ENCODE data around the gene ZFYVE21. TPM values are rescaled to one million over a fixed set of nuclear protein-coding genes. Genes with fewer than 3 reads are reported as not detected.
A peak's percentile ranks its signal among the peaks of the same experiment; 100 is the strongest.

The ZFYVE21 gene
- total and polyA plus RNA-seq, 8 donors, result 13.7 to 32.6 (median 17.3) TPM

DNA sequence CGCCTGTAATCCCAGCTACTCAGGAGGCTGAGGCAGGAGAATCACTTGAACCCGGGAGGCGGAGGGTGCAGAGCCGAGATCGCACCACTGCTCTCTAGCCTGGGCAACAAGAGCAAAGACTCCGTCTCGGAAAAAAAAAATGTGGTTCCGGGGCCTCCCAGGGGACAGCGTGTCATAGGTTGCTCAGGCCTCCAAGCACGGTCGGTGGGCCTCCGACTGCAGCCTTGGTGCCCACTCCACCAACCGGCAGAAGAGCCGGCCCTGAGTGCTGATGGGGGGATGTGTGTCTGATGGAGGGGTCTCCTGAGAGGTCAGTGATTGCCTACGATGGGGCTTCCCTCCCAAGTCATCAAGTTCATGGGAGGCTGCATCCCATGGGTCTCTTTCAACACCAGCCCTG, 15.9 kb downstream of the ZFYVE21 start:
- Histone ChIP-seq H3K36me3 (peaks cover 0 to 16% (median 0%) of the 10 kb centered on the region in 3 donors), H3K9me3 (no peaks in the 10 kb centered on the region), H3K27me3 (no peaks in the 10 kb centered on the region), H3K27ac (no peak overlapping the region), H3K4me1 (peaks cover 10 to 17% (median 14%) of the 10 kb centered on the region in 3 donors), H3K4me3 (no peak overlapping the region)
- no peak for ATAC-seq
- peak in 1 of 6 donors; percentile 69 for DNase-seq
- no peak for FAIRE-seq
- intact Hi-C loops (cut with DNase I), result loop anchor here in 1 of 3 donors (10.0 kb wide), 1 partner anchor 183 kb away; no protein-coding TSS in a partner anchor
- WGBS, 2 donors, result 93 to 96% methylated on average over 15 of the region's 15 CpGs
- TF ChIP-seq, protein P1, sequence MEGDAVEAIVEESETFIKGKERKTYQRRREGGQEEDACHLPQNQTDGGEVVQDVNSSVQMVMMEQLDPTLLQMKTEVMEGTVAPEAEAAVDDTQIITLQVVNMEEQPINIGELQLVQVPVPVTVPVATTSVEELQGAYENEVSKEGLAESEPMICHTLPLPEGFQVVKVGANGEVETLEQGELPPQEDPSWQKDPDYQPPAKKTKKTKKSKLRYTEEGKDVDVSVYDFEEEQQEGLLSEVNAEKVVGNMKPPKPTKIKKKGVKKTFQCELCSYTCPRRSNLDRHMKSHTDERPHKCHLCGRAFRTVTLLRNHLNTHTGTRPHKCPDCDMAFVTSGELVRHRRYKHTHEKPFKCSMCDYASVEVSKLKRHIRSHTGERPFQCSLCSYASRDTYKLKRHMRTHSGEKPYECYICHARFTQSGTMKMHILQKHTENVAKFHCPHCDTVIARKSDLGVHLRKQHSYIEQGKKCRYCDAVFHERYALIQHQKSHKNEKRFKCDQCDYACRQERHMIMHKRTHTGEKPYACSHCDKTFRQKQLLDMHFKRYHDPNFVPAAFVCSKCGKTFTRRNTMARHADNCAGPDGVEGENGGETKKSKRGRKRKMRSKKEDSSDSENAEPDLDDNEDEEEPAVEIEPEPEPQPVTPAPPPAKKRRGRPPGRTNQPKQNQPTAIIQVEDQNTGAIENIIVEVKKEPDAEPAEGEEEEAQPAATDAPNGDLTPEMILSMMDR (IDR thresholded peaks at IDR 0.05), result no peak

DNA sequence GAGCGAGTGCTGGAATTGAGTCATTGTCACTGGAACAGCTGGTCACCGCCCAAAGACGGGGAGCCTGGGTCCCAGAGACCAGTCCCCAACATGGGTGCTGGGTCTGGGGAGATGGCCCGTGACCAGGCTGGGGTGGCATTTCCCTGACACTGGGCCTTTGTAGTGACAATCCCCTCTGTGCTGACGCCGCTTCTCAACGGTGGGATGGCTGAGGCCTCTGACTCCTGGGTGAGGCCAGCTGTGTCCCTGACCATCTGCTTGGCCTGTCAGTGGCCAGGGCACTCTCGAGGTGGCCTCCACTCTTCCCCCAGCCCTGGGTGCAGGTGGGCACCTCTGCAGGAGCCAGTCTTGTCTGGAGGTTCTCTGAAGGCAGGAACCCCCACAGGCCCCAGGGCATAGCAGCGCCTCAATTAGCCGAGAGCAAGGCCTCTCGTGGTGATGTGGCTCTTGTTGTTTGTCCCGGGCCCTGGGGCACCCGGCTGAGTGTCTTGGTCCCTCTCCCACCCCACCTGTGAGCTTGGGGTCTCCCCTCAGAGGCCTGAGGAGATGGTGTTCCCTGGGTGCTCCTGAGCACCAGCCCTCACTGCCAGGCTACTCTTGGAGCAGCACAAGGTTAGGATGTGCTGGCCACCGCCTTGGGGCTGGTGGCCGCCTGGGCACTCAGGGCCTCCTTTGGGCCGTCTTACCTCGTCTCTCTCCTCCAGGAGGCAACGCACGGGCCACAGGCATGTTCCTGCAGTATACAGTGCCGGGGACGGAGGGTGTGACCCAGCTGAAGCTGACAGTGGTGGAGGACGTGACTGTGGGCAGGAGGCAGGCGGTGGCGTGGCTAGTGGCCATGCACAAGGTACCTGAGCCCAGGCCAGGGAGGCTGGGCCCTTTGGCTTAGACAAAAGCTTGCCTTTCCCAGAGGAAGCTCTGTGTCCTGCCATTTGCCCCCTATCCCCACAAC, 16.6 kb downstream of the ZFYVE21 start:
- peak in 1 of 6 donors; percentile 81 for DNase-seq
- H3K4me3 ChIP-seq, result no peak overlapping the region
- TF ChIP-seq, protein P1 (IDR thresholded peaks at IDR 0.05), result no peak
- H3K9me3 ChIP-seq, result no peaks in the 10 kb centered on the region
- no peak overlapping the region for H3K27ac ChIP-seq
- no peaks in the 10 kb centered on the region for H3K27me3 ChIP-seq
- no peak for FAIRE-seq
- ATAC-seq, result no peak
- H3K36me3 ChIP-seq, result peaks cover 0 to 23% (median 0%) of the 10 kb centered on the region in 3 donors
- WGBS, 2 donors, result 91 to 92% methylated on average over 22 to 24 of the region's 24 CpGs
- peaks cover 10 to 17% (median 13%) of the 10 kb centered on the region in 3 donors for H3K4me1 ChIP-seq
- intact Hi-C loops (cut with DNase I), result loop anchor here in 1 of 3 donors (10.0 kb wide), 1 partner anchor 183 kb away; no protein-coding TSS in a partner anchor

DNA sequence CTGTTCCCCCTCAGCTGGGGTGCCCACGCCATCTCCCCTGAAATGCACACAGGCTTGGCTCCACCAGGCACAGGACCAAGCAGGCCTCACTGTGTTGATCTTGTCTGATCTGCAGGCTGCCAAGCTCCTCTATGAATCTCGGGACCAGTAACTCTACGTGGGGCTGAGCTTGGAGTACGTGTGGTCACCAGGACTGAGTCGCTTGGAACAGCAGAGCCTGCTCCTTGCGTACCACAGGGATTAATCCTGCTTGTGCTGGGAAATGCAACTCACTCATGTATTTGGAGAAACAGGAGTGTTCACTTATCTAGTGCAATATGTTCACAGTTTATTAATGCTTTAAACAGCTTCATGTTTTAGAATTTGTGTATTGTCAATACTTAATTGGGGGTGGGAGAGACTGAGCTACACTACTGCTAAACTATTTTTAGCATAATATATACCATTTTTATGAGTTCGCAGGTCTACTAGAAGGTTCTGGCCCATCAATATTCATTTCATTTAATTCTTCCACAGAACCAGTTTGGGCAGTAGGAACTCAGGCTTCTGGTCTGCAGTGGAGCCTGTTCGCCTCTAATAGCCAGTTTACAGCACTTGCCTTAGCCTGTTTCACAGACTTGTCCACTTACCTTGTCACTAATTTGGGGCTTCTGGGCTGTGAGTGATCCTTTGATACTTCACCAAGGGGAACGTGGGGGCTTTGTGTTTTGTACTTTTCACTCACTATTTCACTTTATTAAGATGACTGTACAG, 17.4 kb downstream of the ZFYVE21 start:
- H3K36me3 ChIP-seq, result peaks cover 0 to 31% (median 2%) of the 10 kb centered on the region in 3 donors
- H3K27ac ChIP-seq, result no peak overlapping the region
- no peaks in the 10 kb centered on the region for H3K9me3 ChIP-seq
- intact Hi-C loops (cut with DNase I), result loop anchor here in 1 of 3 donors (10.0 kb wide), 1 partner anchor 182 kb away; no protein-coding TSS in a partner anchor
- H3K4me3 ChIP-seq, result no peak overlapping the region
- no peak for ATAC-seq
- FAIRE-seq, result no peak
- H3K4me1 ChIP-seq, result peaks cover 10 to 17% (median 13%) of the 10 kb centered on the region in 3 donors
- TF ChIP-seq, protein P1 (IDR thresholded peaks at IDR 0.05), result no peak
- H3K27me3 ChIP-seq, result no peaks in the 10 kb centered on the region
- WGBS, 2 donors, result 85 to 87% methylated on average over 9 of the region's 9 CpGs
- peak in 1 of 6 donors; percentile 30 for DNase-seq

DNA sequence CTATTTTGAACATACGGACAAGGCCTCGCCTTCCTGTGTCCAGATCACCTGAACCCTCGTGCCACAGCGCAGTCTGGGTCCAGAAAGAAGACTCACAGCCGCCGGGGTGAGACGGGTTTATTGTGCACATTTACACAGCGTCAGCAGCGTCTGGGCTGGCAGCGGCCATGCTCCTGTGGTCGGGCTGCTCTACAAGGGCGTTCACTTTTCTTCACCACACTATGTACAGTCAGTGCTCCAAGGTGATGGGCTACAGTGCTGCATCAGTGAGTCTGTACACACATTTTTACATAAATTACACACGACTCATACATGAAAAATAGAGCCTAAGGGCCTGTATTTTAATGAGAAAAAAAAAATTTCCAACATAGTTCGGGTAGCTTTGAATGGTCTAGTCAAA, 18.0 kb downstream of the ZFYVE21 start:
- intact Hi-C loops (cut with DNase I), result loop anchor here in 1 of 3 donors (10.0 kb wide), 1 partner anchor 181 kb away; no protein-coding TSS in a partner anchor
- Histone ChIP-seq H3K4me3 (no peak overlapping the region), H3K9me3 (no peaks in the 10 kb centered on the region), H3K36me3 (peaks cover 0 to 36% (median 7%) of the 10 kb centered on the region in 3 donors), H3K27ac (no peak overlapping the region), H3K4me1 (peaks cover 10 to 17% (median 13%) of the 10 kb centered on the region in 3 donors), H3K27me3 (no peaks in the 10 kb centered on the region)
- FAIRE-seq (no peak), DNase-seq (peak in 1 of 6 donors; percentile 47), ATAC-seq (no peak)
- WGBS, 2 donors, result 88% methylated on average over 14 of the region's 14 CpGs
- TF ChIP-seq, protein P1 (IDR thresholded peaks at IDR 0.05), result no peak

All from pancreas (tissue), 10 donors.